ENCODE measurements around the gene PCDHAC2.

Gene PCDHAC2

GRCh38 chr5:140986117-140986521 is 19.8 kb downstream of the PCDHAC2 start:
- DNase-seq (ENCODE audit: low read depth), result no peak

GRCh38 chr5:140988100-140988499 is 21.8 kb downstream of the PCDHAC2 start:
- no peak for DNase-seq (ENCODE audit: low read depth)

GRCh38 chr5:140988608-140989007 is 22.3 kb downstream of the PCDHAC2 start:
- no peak for DNase-seq (ENCODE audit: low read depth)

- no peak for DNase-seq (ENCODE audit: low read depth)
Measured at GRCh38 chr5:140989254-140990020, 23.2 kb downstream of the PCDHAC2 start.

GRCh38 chr5:140992828-140993227 is 26.6 kb downstream of the PCDHAC2 start:
- DNase-seq (ENCODE audit: low read depth), result no peak

GRCh38 chr5:140996060-140996459 is 29.8 kb downstream of the PCDHAC2 start:
- DNase-seq (ENCODE audit: low read depth), result no peak

GRCh38 chr5:140998921-140999410 is 32.7 kb downstream of the PCDHAC2 start:
- DNase-seq (ENCODE audit: low read depth), result no peak

- DNase-seq (ENCODE audit: low read depth), result no peak
Measured at GRCh38 chr5:141001446-141001843, 35.2 kb downstream of the PCDHAC2 start.

GRCh38 chr5:141001844-141002604 is 35.7 kb downstream of the PCDHAC2 start:
- no peak for DNase-seq (ENCODE audit: low read depth)

- no peak for DNase-seq (ENCODE audit: low read depth)
Measured at GRCh38 chr5:141002605-141002965, 36.3 kb downstream of the PCDHAC2 start.

- no peak for DNase-seq (ENCODE audit: low read depth)
Measured at GRCh38 chr5:141003031-141003430, 36.8 kb downstream of the PCDHAC2 start.

- DNase-seq (ENCODE audit: low read depth), result no peak
Measured at GRCh38 chr5:141003791-141004611, 37.7 kb downstream of the PCDHAC2 start.

GRCh38 chr5:141007791-141008190 is 41.5 kb downstream of the PCDHAC2 start:
- no peak for DNase-seq (ENCODE audit: low read depth)

GRCh38 chr5:141010047-141010793 is 43.9 kb downstream of the PCDHAC2 start:
- DNase-seq (ENCODE audit: low read depth), result no peak

GRCh38 chr5:141017943-141018342 is 51.7 kb downstream of the PCDHAC2 start:
- DNase-seq (ENCODE audit: low read depth), result no peak

All from activated gamma-delta T cell treated with anti-CD3 and anti-CD28 coated beads, Interleukin-2, amount 50 U/mL, for 16 hours (primary cell).